ENCODE results near the gene ZC3H10. TPM values are rescaled to one million over a fixed set of nuclear protein-coding genes. Genes with fewer than 3 reads are reported as not detected.

Gene ZC3H10
- total RNA-seq, 2 donors from 2014 or later, result 0.99 to 11.2 TPM

GRCh38 chr12:56158029-56158925, 40.2 kb downstream of the ZC3H10 start, which contains the start of gene MYL6:
MYL6 (plus strand) TSS chr12:56158359; CDS start chr12:56158402, 43 bp downstream.
- WGBS, 2 donors, result 0 to 1% methylated on average over 25 to 30 of the region's 30 CpGs
- DNase-seq (peak; percentile 97 to 100 (median 98)), ATAC-seq (peak; percentile 92)
- H3K27me3 ChIP-seq, result no peaks in the 10 kb centered on the region
- H3K4me3 ChIP-seq, result peak within 1 kb of the TSS; percentile 79 to 84
- TF ChIP-seq CTCF (IDR thresholded peaks at IDR 0.05) (peak in 1 of 7 experiments; percentile 6), POLR2A (IDR thresholded peaks at IDR 0.05) (peak; percentile 97 to 100 (median 100))
- peaks cover 8 to 15% of the 10 kb centered on the region in 2 donors for H3K36me3 ChIP-seq (replicated peaks in 1 of 2; ENCODE audit: insufficient read depth in 1 of 2, low read depth in 2 of 2)
- H3K4me1 ChIP-seq, result peaks cover 41% of the 10 kb centered on the region
- H3K27ac ChIP-seq, result peak within 1 kb of the TSS; percentile 94 to 100 (median 98)
- H3K9me3 ChIP-seq, result no peaks in the 10 kb centered on the region
- intact Hi-C loops (cut with DNase I), result no loop called here

DNA sequence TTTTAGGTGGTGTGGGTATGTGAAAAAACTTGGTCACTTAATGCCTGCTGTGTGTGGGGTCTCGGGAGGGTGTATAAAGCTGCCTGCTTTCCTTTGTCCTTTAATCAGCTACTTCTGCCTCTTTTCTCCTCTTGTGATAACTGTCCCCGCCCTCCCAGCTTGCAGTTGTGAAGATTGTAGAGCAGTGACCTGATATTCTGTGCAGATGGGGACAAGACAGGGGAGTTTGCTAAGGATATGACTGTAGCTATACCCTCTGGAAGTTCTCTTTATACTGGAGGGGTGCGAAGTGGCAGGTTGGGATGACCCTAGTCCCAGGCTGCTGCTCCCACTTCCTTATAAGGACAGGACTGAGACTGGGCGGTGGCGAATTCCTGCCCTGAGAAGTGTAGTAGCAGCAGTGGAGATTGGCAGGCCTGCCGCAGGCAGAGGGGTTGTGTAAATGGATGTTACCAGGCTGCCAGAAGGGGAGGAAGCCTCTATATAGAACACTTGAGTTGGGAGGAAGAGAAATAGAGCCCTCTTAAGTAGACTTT, 40.9 kb downstream of the ZC3H10 start:
- peak; percentile 71 to 82 (median 80) for DNase-seq
- no peaks in the 10 kb centered on the region for H3K27me3 ChIP-seq
- peaks cover 37% of the 10 kb centered on the region for H3K4me1 ChIP-seq
- H3K9me3 ChIP-seq, result no peaks in the 10 kb centered on the region
- H3K27ac ChIP-seq, result peak overlapping the region; percentile 94 to 100 (median 98)
- WGBS, 2 donors, result 0% methylated on average over 6 of the region's 6 CpGs
- TF ChIP-seq POLR2A (IDR thresholded peaks at IDR 0.05) (peak in 1 of 3 donors; percentile 21), CTCF (IDR thresholded peaks at IDR 0.05) (no peak)
- H3K4me3 ChIP-seq, result peak overlapping the region; percentile 79 to 84
- ATAC-seq, result peak; percentile 47
- peaks cover 8 to 17% of the 10 kb centered on the region in 2 donors for H3K36me3 ChIP-seq (replicated peaks in 1 of 2; ENCODE audit: insufficient read depth in 1 of 2, low read depth in 2 of 2)
- intact Hi-C loops (cut with DNase I), result no loop called here

DNA sequence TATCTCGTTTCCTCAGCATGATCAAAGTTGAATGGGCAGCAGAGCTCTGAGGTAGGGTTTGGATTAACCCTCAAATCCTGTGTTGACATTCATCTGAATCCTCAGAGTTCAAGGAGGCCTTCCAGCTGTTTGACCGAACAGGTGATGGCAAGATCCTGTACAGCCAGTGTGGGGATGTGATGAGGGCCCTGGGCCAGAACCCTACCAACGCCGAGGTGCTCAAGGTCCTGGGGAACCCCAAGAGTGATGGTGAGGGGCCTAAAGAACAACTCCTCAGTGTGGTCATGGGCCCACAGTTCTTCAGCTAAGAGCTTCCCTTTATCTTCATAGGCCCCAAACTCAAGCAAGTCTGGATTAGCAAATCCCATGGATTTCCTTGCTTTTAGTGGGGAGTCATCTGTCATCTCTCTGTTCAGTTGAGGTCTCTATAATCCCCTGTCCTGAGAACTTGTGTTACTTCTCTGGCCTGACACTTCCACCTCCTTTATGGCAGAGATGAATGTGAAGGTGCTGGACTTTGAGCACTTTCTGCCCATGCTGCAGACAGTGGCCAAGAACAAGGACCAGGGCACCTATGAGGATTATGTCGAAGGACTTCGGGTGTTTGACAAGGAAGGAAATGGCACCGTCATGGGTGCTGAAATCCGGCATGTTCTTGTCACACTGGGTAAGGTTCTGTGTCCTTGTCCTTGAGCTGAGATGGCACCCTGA, 41.6 kb downstream of the ZC3H10 start:
- no peak for TF ChIP-seq POLR2A (IDR thresholded peaks at IDR 0.05)
- TF ChIP-seq CTCF (IDR thresholded peaks at IDR 0.05), result no peak
- ATAC-seq (no peak), DNase-seq (no peak)
- H3K4me3 ChIP-seq, result peak overlapping the region; percentile 79 to 84
- H3K36me3 ChIP-seq (replicated peaks in 1 of 2; ENCODE audit: insufficient read depth in 1 of 2, low read depth in 2 of 2), result peaks cover 8 to 20% of the 10 kb centered on the region in 2 donors
- H3K4me1 ChIP-seq, result peaks cover 37% of the 10 kb centered on the region
- H3K27ac ChIP-seq, result peak overlapping the region; percentile 94 to 100 (median 98)
- 10 to 11% methylated on average over 8 of the region's 8 CpGs for WGBS, 2 donors
- H3K27me3 ChIP-seq, result no peaks in the 10 kb centered on the region
- intact Hi-C loops (cut with DNase I), result no loop called here
- H3K9me3 ChIP-seq, result no peaks in the 10 kb centered on the region

- no peak for TF ChIP-seq POLR2A (IDR thresholded peaks at IDR 0.05)
- TF ChIP-seq CTCF (IDR thresholded peaks at IDR 0.05), result no peak
- no peaks in the 10 kb centered on the region for H3K27me3 ChIP-seq
- peaks cover 8 to 25% of the 10 kb centered on the region in 2 donors for H3K36me3 ChIP-seq (replicated peaks in 1 of 2; ENCODE audit: insufficient read depth in 1 of 2, low read depth in 2 of 2)
- peak overlapping the region; percentile 94 to 100 (median 98) for H3K27ac ChIP-seq
- DNase-seq (no peak), ATAC-seq (no peak)
- whole genome bisulfite sequencing, 2 donors, result 50 to 55% methylated on average over 7 of the region's 7 CpGs
- H3K4me1 ChIP-seq, result peaks cover 37% of the 10 kb centered on the region
- intact Hi-C loops (cut with DNase I), result no loop called here
- no peaks in the 10 kb centered on the region for H3K9me3 ChIP-seq
- H3K4me3 ChIP-seq, result no peak overlapping the region
Observed at GRCh38 chr12:56160193-56160763, 42.2 kb downstream of the ZC3H10 start.

Measured in body of pancreas (tissue), 4 donors.